HG02852 (cell line): Measurements from ENCODE around the gene HNRNPUL1.

Experiments
- ATAC-seq: cut with Tn5 transposase; IDR thresholded peaks from one replicate; pipeline ENCODE4 v1.9.1; 2021; ENCODE audit warnings: mild to moderate bottlenecking, moderate library complexity; ENCODE audit not compliant: unreplicated experiment

Gene HNRNPUL1

GRCh38 chr19:41233748-41234240 is 30.4 kb upstream of the HNRNPUL1 start:
- ATAC-seq = no peak

GRCh38 chr19:41234512-41235168 is 29.5 kb upstream of the HNRNPUL1 start:
- no peak for ATAC-seq

- ATAC-seq = no peak
Measured at GRCh38 chr19:41235480-41235879, 28.7 kb upstream of the HNRNPUL1 start.

GRCh38 chr19:41238244-41238643 is 25.9 kb upstream of the HNRNPUL1 start:
- no peak for ATAC-seq

GRCh38 chr19:41239363-41239762 is 24.8 kb upstream of the HNRNPUL1 start:
- ATAC-seq = no peak

- no peak for ATAC-seq
Measured at GRCh38 chr19:41239961-41240574, 24.1 kb upstream of the HNRNPUL1 start.

GRCh38 chr19:41241859-41242258 is 22.3 kb upstream of the HNRNPUL1 start:
- ATAC-seq = no peak

GRCh38 chr19:41244117-41244516 is 20.1 kb upstream of the HNRNPUL1 start:
- ATAC-seq = no peak

- no peak for ATAC-seq
Measured at GRCh38 chr19:41245843-41246242, 18.3 kb upstream of the HNRNPUL1 start.

GRCh38 chr19:41248895-41249294 is 15.3 kb upstream of the HNRNPUL1 start:
- ATAC-seq = no peak

- no peak for ATAC-seq
Measured at GRCh38 chr19:41249707-41250423, 14.3 kb upstream of the HNRNPUL1 start.

GRCh38 chr19:41253660-41254059 is 10.5 kb upstream of the HNRNPUL1 start:
- ATAC-seq = no peak

GRCh38 chr19:41255171-41255570 is 9.0 kb upstream of the HNRNPUL1 start:
- no peak for ATAC-seq

- no peak for ATAC-seq
Measured at GRCh38 chr19:41261474-41262190, 2.5 kb upstream of the HNRNPUL1 start.

GRCh38 chr19:41263042-41263849 is 926 bp upstream of the HNRNPUL1 start:
- ATAC-seq = peak; percentile 4

- no peak for ATAC-seq
Measured at GRCh38 chr19:41264581-41265394, 616 bp downstream of the HNRNPUL1 start.

GRCh38 chr19:41265395-41266153 is 1.4 kb downstream of the HNRNPUL1 start:
- ATAC-seq = no peak

GRCh38 chr19:41269055-41269454 is 4.9 kb downstream of the HNRNPUL1 start:
- ATAC-seq = no peak

- no peak for ATAC-seq
Measured at GRCh38 chr19:41269571-41269970, 5.4 kb downstream of the HNRNPUL1 start.
